ENCODE measurements around the gene MRAP.
"Not testable (repeated sequence)": the region's sequence is repeated elsewhere in the genome, so short reads cannot be mapped to it uniquely, and the experiment has no call there.

Gene MRAP

DNA sequence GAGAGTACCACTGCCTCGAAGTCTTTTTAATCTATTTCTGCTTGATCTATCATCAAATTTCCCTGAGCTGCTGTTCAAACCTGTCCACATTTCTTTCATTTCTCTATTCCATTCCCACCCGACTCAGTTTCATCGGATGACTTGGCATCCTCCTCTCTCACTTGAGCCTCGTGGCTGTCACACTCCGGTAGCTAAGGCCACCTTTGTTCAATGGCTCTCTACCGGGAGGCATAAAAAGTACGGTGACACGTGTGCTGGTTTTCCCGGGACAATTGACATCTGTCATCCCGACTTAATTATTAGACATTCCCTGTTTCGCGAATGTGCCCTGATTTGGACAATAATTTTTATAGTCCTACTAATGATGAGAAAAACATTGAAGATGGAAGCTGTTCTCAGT, 42.4 kb upstream of the MRAP start:
- Histone ChIP-seq H3K27me3 (ENCODE audit: insufficient read depth, poor library complexity, severe bottlenecking) (peaks cover 2% of the 10 kb centered on the region), H3K27ac (replicated peaks) (no peak overlapping the region), H3K4me3 (replicated peaks; ENCODE audit: insufficient read depth, low read length) (no peak overlapping the region)
- DNase-seq (ENCODE audit: low read depth in 1 of 2, low spot score in 1 of 2), result no peak
- TF ChIP-seq POLR2AphosphoS5 (IDR thresholded peaks at IDR 0.05; ENCODE audit: low read depth) (no peak), GABPA (IDR thresholded peaks at IDR 0.05; ENCODE audit: low read depth) (no peak), SPI1 (IDR thresholded peaks at IDR 0.05; ENCODE audit: borderline replicate concordance, low read depth) (no peak)
- TF ChIP-seq, protein P1, sequence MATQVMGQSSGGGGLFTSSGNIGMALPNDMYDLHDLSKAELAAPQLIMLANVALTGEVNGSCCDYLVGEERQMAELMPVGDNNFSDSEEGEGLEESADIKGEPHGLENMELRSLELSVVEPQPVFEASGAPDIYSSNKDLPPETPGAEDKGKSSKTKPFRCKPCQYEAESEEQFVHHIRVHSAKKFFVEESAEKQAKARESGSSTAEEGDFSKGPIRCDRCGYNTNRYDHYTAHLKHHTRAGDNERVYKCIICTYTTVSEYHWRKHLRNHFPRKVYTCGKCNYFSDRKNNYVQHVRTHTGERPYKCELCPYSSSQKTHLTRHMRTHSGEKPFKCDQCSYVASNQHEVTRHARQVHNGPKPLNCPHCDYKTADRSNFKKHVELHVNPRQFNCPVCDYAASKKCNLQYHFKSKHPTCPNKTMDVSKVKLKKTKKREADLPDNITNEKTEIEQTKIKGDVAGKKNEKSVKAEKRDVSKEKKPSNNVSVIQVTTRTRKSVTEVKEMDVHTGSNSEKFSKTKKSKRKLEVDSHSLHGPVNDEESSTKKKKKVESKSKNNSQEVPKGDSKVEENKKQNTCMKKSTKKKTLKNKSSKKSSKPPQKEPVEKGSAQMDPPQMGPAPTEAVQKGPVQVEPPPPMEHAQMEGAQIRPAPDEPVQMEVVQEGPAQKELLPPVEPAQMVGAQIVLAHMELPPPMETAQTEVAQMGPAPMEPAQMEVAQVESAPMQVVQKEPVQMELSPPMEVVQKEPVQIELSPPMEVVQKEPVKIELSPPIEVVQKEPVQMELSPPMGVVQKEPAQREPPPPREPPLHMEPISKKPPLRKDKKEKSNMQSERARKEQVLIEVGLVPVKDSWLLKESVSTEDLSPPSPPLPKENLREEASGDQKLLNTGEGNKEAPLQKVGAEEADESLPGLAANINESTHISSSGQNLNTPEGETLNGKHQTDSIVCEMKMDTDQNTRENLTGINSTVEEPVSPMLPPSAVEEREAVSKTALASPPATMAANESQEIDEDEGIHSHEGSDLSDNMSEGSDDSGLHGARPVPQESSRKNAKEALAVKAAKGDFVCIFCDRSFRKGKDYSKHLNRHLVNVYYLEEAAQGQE (IDR thresholded peaks at IDR 0.05; ENCODE audit: insufficient replicate concordance, low read depth), result no peak
- TF ChIP-seq, protein P2, sequence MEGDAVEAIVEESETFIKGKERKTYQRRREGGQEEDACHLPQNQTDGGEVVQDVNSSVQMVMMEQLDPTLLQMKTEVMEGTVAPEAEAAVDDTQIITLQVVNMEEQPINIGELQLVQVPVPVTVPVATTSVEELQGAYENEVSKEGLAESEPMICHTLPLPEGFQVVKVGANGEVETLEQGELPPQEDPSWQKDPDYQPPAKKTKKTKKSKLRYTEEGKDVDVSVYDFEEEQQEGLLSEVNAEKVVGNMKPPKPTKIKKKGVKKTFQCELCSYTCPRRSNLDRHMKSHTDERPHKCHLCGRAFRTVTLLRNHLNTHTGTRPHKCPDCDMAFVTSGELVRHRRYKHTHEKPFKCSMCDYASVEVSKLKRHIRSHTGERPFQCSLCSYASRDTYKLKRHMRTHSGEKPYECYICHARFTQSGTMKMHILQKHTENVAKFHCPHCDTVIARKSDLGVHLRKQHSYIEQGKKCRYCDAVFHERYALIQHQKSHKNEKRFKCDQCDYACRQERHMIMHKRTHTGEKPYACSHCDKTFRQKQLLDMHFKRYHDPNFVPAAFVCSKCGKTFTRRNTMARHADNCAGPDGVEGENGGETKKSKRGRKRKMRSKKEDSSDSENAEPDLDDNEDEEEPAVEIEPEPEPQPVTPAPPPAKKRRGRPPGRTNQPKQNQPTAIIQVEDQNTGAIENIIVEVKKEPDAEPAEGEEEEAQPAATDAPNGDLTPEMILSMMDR (IDR thresholded peaks at IDR 0.05; ENCODE audit: insufficient read depth, low read length), result no peak

DNA sequence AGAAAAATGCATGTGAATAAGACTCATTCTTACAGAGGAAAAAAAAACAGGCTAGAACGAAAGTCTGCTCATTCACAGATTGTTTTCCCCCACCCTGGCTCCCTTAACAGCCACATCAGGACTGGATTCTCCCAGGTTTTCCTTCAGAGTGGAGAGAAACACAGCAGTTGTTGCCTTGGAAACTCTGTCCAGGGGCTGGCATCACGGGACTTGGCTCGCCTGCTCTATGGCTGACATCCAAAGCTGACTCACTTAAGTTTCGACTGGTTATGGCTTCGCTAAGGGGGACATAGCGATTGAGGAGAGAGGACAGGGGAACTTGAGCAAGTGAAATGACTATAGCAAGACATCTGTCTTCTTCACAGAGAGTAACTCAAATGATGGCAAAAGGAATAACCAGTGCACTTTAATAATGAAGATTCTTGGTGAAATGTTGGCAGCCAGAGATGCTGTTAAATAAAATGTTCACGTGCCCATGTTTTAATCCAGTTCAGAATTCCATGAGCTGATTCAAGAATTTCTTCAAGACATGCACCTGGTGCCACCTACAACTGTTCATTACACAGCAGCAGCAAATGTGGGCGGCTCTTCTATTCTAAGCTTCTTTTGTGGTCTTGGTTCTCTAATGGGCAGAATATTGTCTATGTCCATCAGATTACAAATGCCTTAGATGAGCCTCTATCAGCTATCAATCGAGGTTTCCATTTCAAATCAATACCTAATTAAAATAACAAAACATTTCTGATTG, 41.6 kb upstream of the MRAP start:
- Histone ChIP-seq H3K4me3 (replicated peaks; ENCODE audit: insufficient read depth, low read length) (no peak overlapping the region), H3K27ac (replicated peaks) (no peak overlapping the region), H3K27me3 (ENCODE audit: insufficient read depth, poor library complexity, severe bottlenecking) (peaks cover 2% of the 10 kb centered on the region)
- TF ChIP-seq SPI1 (IDR thresholded peaks at IDR 0.05; ENCODE audit: borderline replicate concordance, low read depth) (no peak), POLR2AphosphoS5 (IDR thresholded peaks at IDR 0.05; ENCODE audit: low read depth) (no peak), GABPA (IDR thresholded peaks at IDR 0.05; ENCODE audit: low read depth) (no peak)
- TF ChIP-seq, protein P2 (IDR thresholded peaks at IDR 0.05; ENCODE audit: insufficient read depth, low read length), result no peak
- TF ChIP-seq, protein P1 (IDR thresholded peaks at IDR 0.05; ENCODE audit: insufficient replicate concordance, low read depth), result no peak
- DNase-seq (ENCODE audit: low read depth in 1 of 2, low spot score in 1 of 2), result no peak

DNA sequence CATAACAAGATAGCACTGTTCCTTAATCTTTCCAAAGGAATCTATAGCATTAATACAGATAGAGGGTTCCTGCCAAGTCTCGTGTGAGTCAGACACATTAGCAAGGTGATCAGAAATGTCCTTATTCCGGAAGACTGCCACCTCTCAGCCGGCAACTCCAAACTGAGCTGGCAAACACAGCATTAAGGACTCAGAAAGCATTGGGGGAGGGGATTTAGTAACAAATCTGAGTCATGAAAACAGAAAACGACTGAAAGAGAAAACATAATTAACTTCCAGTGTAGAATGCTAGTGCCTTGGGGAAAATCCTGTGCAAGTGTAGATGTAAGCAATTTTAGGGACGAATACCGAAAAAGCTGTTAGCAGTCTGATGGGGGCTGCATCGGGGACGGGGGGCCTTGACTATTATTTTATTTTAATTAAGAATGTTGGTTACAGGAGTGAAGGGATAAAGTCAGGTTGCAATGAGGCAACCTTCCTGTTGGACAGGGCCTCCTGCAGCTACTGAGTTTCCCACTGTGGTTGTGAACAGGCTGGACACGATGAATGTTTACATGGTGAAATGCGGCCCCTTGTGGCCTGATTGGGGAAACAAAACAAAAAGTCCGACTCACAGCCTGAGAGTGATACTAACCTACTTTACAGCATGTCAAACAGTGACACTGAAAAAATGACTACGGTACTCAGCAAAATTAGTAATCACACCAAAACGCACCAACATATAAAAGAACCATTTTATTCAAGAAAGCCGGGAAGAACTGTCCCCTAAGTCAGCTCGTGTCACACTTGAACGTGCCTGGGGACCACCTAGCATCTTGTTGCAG, 40.5 kb upstream of the MRAP start:
- peaks cover 2% of the 10 kb centered on the region for H3K27me3 ChIP-seq (ENCODE audit: insufficient read depth, poor library complexity, severe bottlenecking)
- DNase-seq (ENCODE audit: low read depth in 1 of 2, low spot score in 1 of 2), result peak; percentile 34 to 60
- TF ChIP-seq SPI1 (IDR thresholded peaks at IDR 0.05; ENCODE audit: borderline replicate concordance, low read depth) (no peak), GABPA (IDR thresholded peaks at IDR 0.05; ENCODE audit: low read depth) (no peak), POLR2AphosphoS5 (IDR thresholded peaks at IDR 0.05; ENCODE audit: low read depth) (no peak)
- TF ChIP-seq, protein P2 (IDR thresholded peaks at IDR 0.05; ENCODE audit: insufficient read depth, low read length), result peak; percentile 62
- TF ChIP-seq, protein P1 (IDR thresholded peaks at IDR 0.05; ENCODE audit: insufficient replicate concordance, low read depth), result peak; percentile 38
- H3K27ac ChIP-seq (replicated peaks), result no peak overlapping the region
- H3K4me3 ChIP-seq (replicated peaks; ENCODE audit: insufficient read depth, low read length), result no peak overlapping the region

DNA sequence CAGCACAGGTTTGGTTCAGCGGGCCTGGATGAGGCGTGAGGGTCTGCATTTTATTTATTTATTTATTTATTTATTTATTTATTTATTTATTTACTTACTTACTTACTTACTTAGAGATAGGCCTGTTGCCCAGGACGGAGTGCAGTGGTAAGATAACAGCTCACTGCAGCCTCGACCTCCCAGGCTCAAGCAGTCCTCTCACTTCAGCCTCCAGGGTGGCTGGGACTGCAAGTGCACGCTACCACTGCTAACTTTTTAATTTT, 39.9 kb upstream of the MRAP start:
- H3K27me3 ChIP-seq (ENCODE audit: insufficient read depth, poor library complexity, severe bottlenecking), result not testable (repeated sequence)

More for the DNA sequence above, 39.9 kb upstream of the MRAP start:
- DNase-seq (ENCODE audit: low read depth in 1 of 2, low spot score in 1 of 2); H3K4me3 ChIP-seq (replicated peaks; ENCODE audit: insufficient read depth, low read length); H3K27ac ChIP-seq (replicated peaks): not testable (repeated sequence)

All from HL-60 (cell line).